NCI-H748 treated with DMSO at 0.1 percent for 48 hours (cell line): Measurements from ENCODE around the gene ERBIN.
"Not testable (repeated sequence)": the region's sequence is repeated elsewhere in the genome, so short reads cannot be mapped to it uniquely, and the experiment has no call there.

Experiments used
- DNase-seq: peaks from one replicate; lab custom pipeline; 2025; lab: John Stamatoyannopoulos, UW

ERBIN gene

DNA sequence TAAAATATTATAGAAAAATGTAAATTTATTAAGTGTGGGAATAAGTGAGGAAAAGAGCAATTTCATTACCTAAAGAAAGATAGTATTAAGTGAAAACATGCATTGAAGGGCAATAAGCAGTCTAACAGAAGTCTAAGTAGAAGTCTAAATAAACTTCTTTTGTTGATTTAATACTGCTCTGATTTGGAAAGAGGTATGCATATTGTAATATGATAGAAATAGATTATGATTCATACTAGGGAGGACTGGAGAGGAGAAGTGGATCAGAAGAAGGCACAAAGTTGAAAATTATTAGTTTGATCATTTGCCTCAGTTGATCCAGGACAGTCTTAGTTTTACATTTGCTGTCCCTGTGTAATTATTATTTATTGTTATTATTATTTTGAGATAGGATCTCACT, 6.6 kb upstream of the ERBIN start:
- DNase-seq, result no peak

- no peak for DNase-seq
Observed at GRCh38 chr5:65923339-65923738, 3.0 kb upstream of the ERBIN start.

GRCh38 chr5:65924366-65925043, 1.9 kb upstream of the ERBIN start:
- DNase-seq, result peak; percentile 74

GRCh38 chr5:65925044-65925600, 1.3 kb upstream of the ERBIN start:
- peak; percentile 74 for DNase-seq

- DNase-seq, result peak; percentile 77
Observed at GRCh38 chr5:65925601-65926275, 637 bp upstream of the ERBIN start.

DNA sequence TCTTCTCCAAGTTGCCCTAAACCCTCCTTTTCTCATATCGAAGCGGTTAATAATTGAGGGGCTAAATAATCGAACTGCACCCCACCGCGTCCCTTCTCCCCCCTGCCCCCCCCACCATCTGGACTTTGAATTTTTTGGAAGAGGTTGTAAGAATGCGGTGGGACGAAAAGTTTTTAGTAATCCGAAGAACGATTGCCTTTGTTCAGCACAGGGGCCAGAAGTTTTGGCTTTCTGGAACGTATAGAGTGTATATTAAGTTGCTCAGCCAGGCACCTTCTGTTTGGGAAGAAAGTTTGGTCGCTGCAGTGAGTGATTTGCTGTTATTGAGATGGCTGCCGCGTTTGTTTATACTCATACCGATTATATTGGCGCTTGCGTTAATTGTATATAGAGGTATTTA, 518 bp downstream of the ERBIN start:
- DNase-seq, result peak; percentile 32

GRCh38 chr5:65927503-65928321, 1.3 kb downstream of the ERBIN start:
- DNase-seq, result no peak

GRCh38 chr5:65928322-65928752, 2.0 kb downstream of the ERBIN start:
- DNase-seq, result no peak

GRCh38 chr5:65928860-65929259, 2.5 kb downstream of the ERBIN start:
- DNase-seq, result no peak

DNA sequence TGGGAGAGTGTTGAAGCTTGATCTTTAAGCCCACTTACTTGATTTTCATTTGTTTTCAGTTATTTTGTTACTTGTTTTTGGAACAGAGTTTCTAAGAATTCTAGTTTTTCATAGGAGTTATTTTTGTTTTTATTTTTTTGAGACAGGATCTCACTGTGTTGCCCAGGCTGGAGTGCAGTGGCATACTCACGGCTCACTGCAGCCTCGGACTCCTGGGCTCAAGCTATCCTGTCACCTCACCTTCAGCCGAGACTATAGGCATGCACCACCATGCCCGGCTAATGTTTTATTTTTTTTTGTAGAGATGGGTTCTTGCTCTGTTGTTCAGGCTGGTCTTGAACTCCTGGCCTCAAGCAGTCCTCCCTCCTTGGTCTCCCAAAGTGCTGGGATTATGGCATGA, 6.3 kb downstream of the ERBIN start:
- DNase-seq, result no peak

GRCh38 chr5:65933295-65933694, 6.9 kb downstream of the ERBIN start:
- DNase-seq, result no peak

- DNase-seq, result no peak
Observed at GRCh38 chr5:65938256-65938655, 11.9 kb downstream of the ERBIN start.

- no peak for DNase-seq
Observed at GRCh38 chr5:65943771-65944170, 17.4 kb downstream of the ERBIN start.

DNA sequence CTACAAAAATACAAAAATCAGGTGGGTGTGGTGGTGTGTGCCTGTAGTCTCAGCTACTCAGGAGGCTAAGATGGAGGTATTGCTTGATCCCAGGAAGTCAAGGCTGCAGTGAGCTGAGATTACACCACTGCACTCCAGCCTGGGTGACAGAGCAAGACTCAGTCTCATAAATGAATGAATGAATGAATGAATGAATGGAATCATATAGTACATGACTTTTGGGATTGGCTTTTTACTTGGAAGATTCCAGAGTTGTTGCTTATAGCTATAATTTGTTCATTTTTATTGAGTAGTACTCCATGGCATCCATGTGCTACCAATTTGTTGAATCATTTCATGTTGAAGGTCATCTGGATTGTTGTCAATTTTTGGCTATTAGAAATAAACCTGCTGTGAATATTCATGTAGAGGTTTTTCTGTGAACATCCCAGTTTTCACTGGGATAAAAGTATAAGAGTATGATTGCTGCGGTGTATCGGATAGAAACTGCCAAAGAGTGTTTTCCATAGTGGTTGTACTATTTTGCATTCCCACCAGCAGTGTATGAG, 19.9 kb downstream of the ERBIN start:
- DNase-seq, result no peak

DNA sequence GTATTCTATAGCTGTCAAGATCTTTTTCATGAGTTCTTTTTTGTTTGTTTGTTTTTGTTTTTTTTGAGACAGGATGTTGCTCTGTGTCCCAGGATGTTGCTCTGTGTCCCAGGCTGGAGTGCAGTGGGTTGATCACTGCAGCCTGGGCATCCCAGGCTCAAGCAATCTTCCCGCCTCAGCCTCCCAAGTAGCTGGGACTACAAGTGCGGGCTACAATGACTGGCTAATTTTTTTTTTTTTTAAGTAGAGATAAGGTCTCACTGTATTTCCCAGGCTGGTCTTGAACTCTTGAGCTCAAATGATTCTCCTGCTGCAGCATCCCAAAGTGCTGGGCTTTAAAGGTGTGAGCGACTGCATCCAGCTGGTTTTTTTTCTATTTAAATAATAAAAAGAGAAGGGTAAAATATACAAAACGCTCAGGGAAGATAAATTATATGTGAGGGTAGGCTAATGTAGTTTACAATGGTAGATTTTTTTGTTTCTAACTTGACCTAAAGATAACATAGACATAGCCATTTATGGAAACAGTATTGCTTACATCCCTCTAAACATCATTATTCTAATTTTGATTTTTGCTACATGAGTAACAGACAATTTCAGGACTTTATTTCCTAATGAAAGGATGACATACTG, 21.9 kb downstream of the ERBIN start:
- DNase-seq, result no peak

DNA sequence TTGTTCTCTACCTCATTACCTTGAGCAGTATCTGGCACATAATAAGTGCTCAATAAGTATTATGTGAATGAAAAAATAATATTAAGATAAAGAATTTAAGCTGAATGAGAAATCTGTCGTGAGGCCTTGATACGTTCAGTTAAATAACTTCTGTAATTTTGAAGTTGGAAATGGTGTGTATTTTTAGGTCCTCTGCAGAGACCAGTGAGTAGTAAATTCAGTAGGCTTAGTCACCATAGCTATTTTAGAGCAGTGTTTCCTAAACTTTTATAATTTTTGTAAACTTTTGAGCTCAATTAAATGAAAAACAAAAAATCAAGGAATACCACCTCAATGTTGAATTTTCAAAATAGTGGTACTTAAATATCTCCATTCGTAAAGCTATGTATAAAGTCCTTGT, 25.0 kb downstream of the ERBIN start:
- no peak for DNase-seq

GRCh38 chr5:65952259-65952658, 25.9 kb downstream of the ERBIN start:
- DNase-seq, result no peak

GRCh38 chr5:65954200-65954599, 27.8 kb downstream of the ERBIN start:
- DNase-seq, result no peak

DNA sequence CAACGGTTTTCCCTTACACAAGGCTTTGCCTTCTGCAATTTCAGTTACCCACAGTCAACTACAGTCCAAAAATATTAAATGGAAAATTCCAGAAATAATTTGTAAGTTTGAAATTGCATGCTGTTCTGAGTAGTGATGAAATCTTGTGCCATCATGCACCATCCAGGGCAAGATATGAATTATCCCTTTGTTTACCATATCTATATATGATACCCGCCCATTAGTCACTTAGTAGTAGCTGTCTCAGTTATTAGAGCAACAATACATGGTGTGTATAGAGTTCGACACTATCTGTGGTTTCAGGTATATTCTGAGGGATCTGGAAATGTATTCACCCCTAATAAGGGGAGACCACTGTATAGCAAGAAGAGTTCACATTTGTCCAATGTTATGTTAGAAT, 29.4 kb downstream of the ERBIN start:
- no peak for DNase-seq

GRCh38 chr5:65957703-65958102, 31.3 kb downstream of the ERBIN start:
- not testable (repeated sequence) for DNase-seq

DNA sequence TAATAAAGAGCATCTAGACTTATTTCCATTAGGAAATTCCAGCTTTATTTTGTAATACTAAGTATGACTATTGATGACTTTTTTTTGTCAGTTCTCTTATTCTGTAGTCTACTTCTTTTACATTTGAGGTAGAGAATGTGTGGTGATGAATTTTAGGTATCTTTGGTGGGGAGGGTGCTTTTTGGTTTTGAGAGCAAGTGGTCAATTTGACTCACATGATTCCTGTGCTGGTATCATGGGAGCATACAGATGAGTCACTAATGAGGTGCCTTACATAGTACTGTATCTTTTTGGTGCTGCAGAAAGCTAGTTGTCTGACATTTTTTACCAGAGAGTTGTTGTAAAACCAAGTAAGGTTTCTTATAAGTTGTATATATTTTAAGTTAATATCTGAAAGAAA, 35.3 kb downstream of the ERBIN start:
- DNase-seq, result no peak
